Measurements from ENCODE around the gene CACNA1C.
"Not testable (repeated sequence)": the region's sequence is repeated elsewhere in the genome, so short reads cannot be mapped to it uniquely, and the experiment has no call there.

CACNA1C gene

DNA sequence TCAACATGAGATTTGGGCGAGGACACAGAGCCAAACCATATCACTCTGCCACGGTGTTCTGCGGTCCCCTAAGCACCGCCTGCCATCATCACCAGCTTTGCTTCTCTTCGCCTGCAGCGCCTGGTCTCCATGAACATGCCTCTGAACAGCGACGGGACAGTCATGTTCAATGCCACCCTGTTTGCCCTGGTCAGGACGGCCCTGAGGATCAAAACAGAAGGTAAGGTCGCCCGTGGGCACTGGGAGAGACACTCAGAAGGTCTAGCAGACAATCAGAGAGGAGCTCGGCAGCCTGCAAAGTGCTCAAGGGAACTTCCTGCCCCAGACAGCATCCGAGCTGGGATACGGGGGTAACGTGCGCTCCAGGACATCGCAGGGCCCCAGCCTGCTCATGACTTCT lies 616.0 kb downstream of the CACNA1C start:
- no peak for DNase-seq (ENCODE audit: low read depth in 3 of 3)

DNA sequence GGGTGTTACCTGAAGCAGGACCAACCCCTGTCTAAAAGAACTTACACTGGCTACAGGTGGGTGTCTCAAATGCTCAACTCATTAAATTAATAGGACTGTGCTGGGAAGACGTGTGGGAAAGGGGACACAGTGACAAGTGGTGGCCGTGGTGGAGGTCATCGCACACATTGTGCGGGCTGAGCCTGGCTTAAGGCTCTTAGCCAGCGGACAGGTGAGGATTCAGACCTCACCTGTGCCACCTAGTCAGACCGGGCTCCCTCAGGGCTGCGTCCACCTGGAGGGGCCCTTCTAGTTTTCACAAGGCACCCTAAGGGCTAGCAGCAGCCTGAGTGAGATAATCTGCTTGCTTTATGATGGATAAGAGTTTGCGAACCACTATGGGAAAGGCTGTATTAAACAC lies 616.8 kb downstream of the CACNA1C start:
- no peak for DNase-seq (ENCODE audit: low read depth in 3 of 3)

DNA sequence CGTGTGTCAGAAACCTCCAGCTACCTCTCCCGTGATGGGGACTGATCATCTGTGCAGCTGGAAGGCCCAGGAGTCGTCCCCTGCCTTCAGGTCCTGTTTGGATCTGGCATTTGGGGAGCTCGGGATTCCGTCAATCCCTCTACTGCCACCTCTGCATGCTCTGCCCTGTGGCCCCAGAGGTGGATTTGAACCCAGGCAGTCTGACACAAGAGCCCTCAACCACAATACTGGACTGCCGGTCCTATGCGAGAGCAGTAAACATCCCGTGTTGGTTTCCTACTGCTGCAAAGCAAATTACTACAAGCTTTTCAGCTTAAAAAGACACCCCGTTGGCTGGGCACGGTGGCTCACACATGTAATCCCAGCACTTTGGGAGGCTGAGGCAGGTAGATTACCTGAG lies 620.1 kb downstream of the CACNA1C start:
- DNase-seq (ENCODE audit: low read depth in 3 of 3) = no peak

DNA sequence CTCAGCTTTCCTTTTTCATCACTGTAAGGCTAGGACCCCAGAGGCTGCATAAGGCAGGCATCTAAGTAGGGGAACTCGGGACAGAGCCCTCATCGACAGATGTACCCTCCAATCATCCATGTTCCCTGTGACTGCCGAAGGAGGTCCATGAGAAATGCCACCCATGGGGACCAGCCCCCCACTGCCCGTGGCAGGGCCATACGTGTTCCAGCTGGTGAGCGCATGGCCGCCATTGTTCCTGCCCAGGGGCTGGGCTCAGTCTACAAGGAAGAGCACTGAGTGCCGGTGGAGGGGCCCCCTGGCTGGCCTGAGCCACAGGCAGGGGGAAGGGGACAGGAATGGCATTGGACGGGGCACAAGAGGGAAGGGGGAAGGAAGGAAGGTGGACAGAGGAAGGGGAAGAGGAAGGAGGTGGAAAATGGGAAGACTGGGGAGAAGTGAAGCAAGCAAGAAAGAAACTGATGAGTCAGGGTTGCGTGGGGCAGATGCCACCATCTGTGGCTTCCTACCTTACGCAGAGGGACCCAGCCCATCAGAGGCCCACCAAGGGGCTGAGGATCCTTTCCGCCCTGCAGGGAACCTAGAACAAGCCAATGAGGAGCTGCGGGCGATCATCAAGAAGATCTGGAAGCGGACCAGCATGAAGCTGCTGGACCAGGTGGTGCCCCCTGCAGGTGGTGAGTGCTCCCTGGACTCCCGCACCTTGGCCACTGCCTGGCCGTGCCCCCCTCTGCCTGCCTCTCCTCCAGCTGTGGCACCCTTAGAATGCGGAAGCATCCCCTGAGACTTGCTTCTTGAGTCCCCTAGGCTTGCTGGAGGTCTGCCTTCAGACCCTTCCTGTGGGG lies 621.4 kb downstream of the CACNA1C start:
- no peak for DNase-seq (ENCODE audit: low read depth in 3 of 3)

DNA sequence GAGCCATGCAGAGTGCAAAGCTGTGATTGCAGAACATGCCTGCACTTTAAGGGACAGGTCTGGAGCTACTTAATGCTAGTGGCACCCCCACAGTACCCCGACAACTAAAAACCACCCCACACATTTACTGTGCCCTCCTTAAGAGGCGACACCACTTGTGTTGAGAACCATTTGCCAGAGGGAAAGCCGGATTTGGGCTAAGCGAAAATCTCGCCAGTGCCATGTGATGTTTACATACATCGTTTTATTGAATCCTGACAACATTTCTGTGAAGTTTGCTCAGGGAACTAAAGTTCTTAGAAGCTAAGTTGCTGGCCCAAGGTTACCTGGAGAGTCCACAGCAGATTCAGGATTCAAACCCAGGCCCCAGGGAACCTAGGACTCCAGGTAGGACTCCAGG lies 623.0 kb downstream of the CACNA1C start:
- no peak for DNase-seq (ENCODE audit: low read depth in 3 of 3)

DNA sequence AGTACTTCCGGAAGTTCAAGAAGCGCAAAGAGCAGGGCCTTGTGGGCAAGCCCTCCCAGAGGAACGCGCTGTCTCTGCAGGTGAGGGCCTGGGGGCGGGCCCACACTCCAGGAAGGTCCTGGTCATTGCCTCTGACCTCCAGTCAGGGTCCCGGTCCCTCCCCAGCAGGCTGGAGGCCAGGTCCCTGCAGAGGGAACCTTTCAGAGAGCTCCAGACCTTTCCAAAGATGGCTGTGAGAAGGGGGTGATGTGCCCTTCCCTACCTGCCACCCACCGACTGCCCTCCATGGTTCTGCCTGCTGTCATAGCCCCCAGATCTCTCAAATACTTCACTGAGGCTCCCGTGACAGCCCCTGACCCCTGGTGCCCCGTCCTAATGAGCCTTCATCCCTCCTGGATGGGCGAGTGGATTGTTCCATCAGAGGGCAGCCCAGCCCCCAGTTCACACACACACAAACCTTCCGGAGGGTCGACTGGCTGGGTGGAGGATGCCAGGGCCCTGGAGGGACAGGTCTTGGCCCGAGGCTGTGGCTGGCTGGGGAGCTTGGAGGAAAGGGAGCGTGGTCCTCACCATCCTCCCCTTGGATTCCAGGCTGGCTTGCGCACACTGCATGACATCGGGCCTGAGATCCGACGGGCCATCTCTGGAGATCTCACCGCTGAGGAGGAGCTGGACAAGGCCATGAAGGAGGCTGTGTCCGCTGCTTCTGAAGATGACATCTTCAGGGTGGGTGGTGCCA lies 624.5 kb downstream of the CACNA1C start:
- no peak for DNase-seq (ENCODE audit: low read depth in 3 of 3)

DNA sequence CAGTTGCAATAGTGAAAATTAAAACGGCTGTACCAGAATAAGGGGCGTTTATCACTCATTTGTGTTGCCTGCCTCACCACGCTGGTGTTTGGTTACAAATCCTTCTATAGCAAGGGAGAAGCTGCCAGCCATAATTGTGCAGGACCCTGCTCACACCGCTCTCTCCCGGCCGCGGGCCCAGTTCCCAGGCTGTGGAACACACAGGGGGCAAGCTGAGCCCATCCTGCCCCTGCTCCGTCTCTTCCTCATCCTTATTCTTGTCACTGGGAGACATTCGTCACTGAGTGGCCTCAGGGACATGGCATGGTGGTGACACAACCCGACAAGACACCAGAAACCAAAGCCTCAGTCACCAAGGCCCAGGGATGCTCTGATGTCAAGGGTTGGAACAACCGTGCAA lies 625.6 kb downstream of the CACNA1C start:
- DNase-seq (ENCODE audit: low read depth in 3 of 3) = no peak

DNA sequence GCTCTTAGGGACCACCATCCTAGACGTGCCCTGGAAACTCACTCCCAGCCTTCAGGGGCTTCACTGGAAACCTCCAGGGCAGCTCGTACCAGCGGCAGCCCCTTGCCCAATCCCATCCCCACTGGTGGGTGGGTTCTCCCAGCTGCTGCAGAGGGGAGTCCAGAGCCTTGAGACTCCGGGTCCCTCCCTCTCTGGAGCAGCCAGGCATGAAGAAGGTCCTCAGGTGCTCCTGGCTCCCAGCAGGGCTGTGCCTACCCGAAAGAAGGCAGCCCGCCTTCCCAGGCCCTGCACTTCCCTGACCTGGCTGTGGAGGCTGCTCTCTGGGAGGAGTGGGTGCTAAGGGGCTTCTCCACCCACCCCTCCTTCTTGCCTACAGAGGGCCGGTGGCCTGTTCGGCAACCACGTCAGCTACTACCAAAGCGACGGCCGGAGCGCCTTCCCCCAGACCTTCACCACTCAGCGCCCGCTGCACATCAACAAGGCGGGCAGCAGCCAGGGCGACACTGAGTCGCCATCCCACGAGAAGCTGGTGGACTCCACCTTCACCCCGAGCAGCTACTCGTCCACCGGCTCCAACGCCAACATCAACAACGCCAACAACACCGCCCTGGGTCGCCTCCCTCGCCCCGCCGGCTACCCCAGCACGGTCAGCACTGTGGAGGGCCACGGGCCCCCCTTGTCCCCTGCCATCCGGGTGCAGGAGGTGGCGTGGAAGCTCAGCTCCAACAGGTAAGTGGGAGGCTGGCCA lies 626.5 kb downstream of the CACNA1C start:
- DNase-seq (ENCODE audit: low read depth in 3 of 3) = no peak

DNA sequence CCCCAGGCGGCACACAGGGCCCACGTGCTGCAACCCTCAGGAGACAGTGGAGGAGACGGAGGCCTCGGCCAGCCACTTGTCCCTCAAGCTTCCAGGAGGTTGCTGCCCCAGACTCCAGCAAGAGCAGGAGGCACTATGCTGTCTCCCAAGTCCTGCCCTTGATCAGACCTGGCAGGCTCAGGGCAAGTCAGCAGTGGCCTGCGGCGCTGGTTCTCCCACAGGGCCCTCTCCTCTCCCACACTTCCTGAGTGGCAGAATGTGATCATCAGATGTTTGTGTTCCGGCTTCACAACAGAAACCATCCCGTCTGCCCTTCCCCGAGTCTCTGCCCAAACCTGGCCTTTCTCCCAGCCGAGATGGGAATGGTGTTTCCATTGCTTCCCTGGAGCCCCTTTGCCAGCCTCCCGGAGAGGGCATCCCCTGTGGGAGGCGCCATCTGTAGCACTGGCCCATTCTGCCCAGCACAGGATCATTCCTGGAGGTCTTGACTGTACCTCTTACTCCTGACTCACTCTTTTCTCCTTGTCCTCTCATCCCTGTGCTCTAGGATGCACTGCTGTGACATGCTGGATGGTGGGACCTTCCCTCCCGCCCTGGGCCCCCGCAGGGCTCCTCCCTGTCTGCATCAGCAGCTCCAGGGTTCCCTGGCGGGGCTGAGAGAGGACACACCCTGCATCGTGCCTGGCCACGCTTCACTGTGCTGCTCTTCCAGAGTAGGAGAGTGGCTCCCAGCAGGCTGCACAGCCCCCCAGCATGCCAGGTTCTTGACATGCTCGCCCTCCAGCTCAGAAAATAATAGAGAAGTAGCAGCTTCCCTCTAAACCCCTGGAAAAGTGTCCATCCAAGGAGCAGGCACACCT lies 627.3 kb downstream of the CACNA1C start:
- no peak for DNase-seq (ENCODE audit: low read depth in 3 of 3)

DNA sequence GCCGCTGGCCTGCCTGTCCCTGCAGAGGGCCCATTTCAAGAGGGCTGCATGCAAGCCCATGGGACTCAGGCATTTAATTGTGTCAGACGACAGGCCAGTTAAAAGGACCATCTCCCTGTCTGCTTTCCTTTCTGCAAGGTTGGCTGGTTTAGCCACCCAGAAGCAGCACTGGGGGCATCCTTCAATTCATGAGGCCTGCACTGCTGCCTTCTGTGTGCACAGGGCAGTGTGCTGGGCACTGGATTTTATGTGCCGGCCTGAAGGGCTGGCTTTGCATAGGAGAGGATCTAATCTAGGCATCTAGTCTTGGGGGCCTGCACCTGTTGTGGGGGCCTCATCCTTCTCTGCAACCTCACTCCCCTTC lies 627.9 kb downstream of the CACNA1C start:
- no peak for DNase-seq (ENCODE audit: low read depth in 3 of 3)

DNA sequence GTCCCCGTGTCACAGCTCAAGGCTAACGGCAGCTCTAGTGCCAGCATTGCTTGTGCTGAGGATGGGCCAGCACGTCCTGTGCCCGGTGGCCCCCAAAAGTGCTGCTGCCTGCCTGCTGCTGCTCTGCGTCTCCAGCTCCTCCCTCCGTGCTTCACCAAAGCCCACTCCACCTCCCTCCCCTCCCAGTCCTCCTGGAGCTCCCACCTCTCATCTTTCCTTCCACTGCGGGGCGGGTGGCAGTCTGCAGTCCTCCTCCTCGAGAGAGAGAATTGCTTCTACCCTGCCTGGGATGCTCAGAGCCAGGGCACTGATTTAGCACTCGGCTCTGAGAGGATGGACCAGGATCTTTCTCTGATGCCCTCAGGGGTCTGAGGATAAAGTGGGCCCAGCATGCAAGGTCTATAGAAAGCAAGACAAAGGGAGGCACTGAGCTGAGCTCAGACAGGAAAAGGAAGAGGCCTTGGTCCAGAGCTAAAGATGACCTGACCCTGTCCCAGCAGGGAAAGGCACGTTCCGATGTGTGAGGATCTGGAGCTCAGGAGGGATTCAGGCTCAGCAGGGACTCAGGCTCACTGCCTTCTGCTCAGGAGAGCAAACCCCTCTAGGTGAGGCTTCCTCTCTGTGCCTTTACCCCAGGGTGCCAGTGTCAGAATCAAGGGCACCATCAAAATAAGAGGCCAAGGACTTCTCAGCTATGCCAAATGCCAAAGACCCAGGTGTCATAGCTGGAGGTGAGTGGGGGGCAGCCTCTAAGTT lies 628.8 kb downstream of the CACNA1C start:
- DNase-seq (ENCODE audit: low read depth in 3 of 3) = no peak

DNA sequence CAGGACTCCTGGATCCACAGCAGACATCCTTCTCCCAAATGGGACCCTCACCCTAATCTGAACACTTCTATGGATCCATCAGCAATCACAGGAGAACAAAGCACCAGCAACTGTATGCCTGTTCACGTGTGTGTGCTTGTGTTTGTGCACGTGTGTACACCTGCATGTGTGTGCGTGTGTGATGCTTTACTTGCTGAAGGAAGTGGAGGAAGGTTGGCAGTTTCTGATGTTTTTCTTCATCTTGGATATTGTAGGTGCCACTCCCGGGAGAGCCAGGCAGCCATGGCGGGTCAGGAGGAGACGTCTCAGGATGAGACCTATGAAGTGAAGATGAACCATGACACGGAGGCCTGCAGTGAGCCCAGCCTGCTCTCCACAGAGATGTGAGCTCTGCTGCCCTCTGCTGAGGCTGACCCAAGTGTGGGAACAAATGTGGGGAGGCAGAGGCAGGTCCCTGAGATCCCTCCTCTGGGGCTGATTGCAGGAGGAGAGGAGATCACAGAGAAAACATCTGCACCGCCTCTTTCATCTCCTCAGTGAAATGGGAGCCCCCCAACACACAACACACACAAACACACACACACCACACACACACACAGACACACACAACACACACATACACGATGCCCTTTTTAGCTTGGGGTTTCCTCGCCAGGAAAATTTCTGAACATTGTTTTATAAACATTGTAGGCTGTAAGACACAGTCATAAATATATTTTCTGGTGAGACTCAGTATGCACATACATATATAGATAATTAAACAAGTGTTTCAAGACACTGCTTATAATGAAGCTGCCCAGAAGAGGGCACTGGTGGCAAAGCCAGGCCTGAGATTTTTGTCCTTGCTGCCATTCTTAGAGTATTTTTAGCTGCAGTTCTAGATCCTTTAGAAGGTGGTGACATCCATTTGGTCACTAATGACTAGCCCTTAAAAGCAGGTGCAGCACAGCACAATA lies 629.8 kb downstream of the CACNA1C start:
- no peak for DNase-seq (ENCODE audit: low read depth in 3 of 3)

DNA sequence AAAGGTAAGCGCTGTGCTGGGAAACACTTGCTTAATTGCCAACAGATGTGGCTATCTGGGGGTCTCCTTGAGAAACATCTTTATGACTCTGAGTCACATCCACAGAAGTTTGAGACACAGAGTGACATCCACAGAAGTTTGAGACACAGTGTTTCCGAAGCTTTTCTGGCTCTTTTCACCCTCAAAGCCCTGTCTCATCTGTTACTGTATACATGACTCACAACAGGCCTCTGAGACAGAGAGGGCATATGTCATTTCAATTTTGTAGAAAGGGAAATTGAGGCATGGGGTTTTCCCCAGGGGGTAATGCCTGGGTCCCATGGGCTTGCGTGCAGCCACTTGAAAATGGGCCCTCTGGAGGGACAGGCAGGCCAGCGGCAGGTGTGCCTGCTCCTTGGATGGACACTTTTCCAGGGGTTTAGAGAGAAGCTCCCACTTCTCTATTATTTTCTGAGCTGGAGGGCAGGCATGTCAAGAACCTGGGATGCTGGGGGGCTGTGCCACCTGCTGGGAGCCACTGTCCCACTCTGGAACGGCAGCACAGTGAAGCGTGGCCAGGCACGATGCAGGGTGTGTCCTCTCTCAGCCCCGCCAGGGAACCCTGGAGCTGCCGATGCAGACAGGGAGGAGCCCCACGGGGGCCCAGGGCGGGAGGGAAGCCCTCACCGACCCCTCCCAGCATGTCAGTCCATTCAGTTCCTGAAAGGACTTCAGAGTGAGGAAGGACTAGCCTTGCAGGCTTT lies 630.7 kb downstream of the CACNA1C start:
- no peak for DNase-seq (ENCODE audit: low read depth in 3 of 3)

DNA sequence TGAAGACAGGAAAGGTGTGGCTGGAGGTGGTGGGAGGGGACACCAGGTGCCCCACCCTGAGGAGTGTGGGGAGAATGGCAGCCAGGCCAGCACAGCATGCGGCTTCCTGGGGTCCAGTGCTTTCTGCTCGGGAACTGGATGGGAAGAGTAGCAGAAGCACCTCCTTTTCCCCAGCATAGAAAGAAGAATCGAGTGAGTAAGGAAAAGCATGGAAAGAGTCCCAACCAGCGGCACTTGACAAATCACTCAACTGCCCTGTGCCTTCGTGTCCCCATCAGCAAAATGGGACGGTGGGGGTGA lies 631.2 kb downstream of the CACNA1C start:
- not testable (repeated sequence) for DNase-seq (ENCODE audit: low read depth in 3 of 3)

DNA sequence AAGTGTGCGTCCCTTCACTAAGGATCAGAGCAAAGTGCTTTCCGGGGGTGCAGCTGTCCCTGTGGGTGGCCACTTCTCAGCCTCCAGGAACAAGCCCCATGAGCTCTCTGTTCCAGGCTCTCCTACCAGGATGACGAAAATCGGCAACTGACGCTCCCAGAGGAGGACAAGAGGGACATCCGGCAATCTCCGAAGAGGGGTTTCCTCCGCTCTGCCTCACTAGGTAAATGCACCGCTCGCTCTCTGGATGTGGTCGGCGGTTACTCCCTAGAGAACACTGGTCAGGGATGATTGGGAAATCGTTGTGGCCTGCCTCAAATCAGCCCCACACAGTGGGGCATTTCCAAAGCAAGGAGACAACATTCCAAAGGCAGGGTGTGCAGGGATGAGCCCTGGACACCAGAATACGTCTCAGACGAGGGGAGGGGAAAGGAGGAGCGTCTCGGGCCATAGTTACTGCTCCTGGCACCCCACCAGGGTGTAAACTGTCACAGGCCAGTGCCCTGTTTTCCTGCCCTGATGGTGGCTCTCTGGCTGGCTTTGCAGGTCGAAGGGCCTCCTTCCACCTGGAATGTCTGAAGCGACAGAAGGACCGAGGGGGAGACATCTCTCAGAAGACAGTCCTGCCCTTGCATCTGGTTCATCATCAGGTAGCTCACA lies 633.0 kb downstream of the CACNA1C start:
- not testable (repeated sequence) for DNase-seq (ENCODE audit: low read depth in 3 of 3)

DNA sequence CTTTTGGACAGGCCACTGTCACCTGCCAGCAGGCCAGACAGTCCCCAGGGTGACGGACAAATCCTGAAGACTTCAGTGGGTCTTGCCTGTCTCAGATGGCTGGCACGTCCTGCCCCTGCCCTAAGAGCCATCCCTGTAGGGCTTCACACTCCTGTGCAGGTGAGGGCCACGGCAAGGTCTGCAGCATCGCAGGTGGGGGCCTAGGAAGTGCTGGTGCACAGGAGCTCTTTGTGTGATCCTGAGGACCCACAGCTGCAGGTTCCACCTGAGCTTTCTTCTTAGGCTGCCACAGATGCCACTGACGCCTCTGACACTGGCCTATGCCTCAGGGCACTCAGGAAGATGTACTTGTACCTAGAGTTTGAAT lies 633.5 kb downstream of the CACNA1C start:
- no peak for DNase-seq (ENCODE audit: low read depth in 3 of 3)

DNA sequence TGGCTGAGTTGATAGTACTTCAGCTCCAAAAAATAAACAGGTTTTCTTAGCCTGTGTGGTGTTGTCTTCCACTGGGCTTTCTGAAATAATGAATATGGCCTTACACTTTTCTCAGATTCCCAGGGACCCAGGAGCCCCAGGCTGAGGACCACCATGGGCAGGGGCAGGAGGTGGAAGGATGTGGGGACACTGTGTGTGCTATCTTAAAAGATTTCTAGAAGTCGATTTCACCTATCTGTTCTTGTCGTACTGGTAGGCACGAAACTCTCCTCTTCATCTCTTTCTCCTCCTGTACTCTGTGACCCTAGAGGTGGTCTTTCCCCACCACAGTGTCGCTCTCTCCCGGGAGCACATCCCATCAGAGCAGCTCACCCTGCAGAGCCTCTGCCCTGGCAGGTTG lies 634.3 kb downstream of the CACNA1C start:
- no peak for DNase-seq (ENCODE audit: low read depth in 3 of 3)

DNA sequence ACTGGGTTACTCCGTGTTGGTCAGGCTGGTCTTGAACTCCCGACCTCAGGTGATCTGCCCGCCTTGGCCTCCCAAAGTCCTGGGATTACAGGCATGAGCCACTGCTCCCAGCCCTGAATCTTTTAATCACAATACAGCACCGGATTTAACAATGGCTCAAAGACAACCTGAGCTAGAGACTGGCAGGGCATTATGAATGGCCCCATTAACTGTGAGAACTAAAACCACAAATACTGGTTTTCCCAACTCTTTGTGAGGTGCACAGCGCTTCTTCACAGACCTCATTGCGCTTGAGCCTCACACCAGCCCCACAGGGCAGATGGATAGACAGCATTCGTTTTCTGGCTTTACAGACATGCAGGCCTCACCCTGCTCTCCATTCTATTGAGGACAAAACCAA lies 634.9 kb downstream of the CACNA1C start:
- no peak for DNase-seq (ENCODE audit: low read depth in 3 of 3)
